Thoracic aorta (tissue), 2 donors: ENCODE data around the gene C2CD4C. TPM values are rescaled to one million over a fixed set of nuclear protein-coding genes. Genes with fewer than 3 reads are reported as not detected.

Experiments used
- ATAC-seq: fragments of 150-250 bp; one replicate; pipeline ENCODE4 v1.8.0; 2017; ENCODE audit warnings: low read depth; ENCODE audit not compliant: insufficient number of reproducible peaks, low FRiP score
- DNase-seq: peaks from one replicate; pipeline ENCODE4 v3.0.0-alpha.2; 2020; ENCODE audit warnings: low spot score
- H3K27ac ChIP-seq, 2 donors: fragments of 200-600 bp; sonication (generic); 1 replicate in 1 of 2; 2 replicates in 1 of 2; pipeline ENCODE4 v1.5.1; 2016; ENCODE audit warnings: mild to moderate bottlenecking in 2 of 2, moderate library complexity in 2 of 2
- H3K27me3 ChIP-seq: fragments of 200-600 bp; sonication (generic); replicated peaks from 2 replicates; pipeline ENCODE4 v1.6.0; 2016; ENCODE audit warnings: mild to moderate bottlenecking; ENCODE audit not compliant: insufficient read depth
- H3K36me3 ChIP-seq: fragments of 200-600 bp; sonication (generic); one replicate; pipeline ENCODE4 v1.5.1; 2016
- H3K4me1 ChIP-seq, 2 donors: fragments of 200-600 bp; sonication (generic); 1 replicate in 1 of 2; 2 replicates in 1 of 2; pipeline versions ENCODE4 v1.5.1 to v1.6.0; 2016; ENCODE audit warnings: low read depth in 2 of 2, mild to moderate bottlenecking in 1 of 2; ENCODE audit not compliant: control insufficient read depth in 1 of 2
- H3K4me3 ChIP-seq: fragments of 200-600 bp; sonication (generic); 2 replicates; pipeline ENCODE4 v1.5.1; 2016; ENCODE audit warnings: mild to moderate bottlenecking
- H3K9me3 ChIP-seq: fragments of 200-600 bp; sonication (generic); 2 replicates; pipeline ENCODE4 v1.5.1; 2016
- CTCF ChIP-seq: fragments of 200-600 bp; sonication (generic); IDR thresholded peaks from one replicate; pipeline ENCODE4 v1.5.1; 2019; ENCODE audit warnings: antibody characterized with exemption
- total RNA-seq, 2 donors: library from RNA; depleted of rRNA; stranded (reverse); fragments of >200 nt; gene quantifications; one replicate each; pipeline versions ENCODE4 v1.1.0 to v1.2.3, GENCODE V29; 2016

Gene C2CD4C
- total RNA-seq, 2 donors from 2014 or later: 0.54 to 1.6 TPM

- no peak overlapping the region for H3K4me3 ChIP-seq
- no peaks in the 10 kb centered on the region for H3K27me3 ChIP-seq
- no peaks in the 10 kb centered on the region for H3K4me1 ChIP-seq
- no peak for DNase-seq
- H3K9me3 ChIP-seq: no peaks in the 10 kb centered on the region
- no peak for ATAC-seq
- H3K27ac ChIP-seq: no peak overlapping the region
- no peaks in the 10 kb centered on the region for H3K36me3 ChIP-seq
- TF ChIP-seq CTCF: no peak
Measured at GRCh38 chr19:369256-369655, 39.7 kb downstream of the C2CD4C start.

- Histone ChIP-seq H3K27ac (no peak overlapping the region), H3K36me3 (no peaks in the 10 kb centered on the region), H3K4me3 (no peak overlapping the region), H3K27me3 (no peaks in the 10 kb centered on the region), H3K4me1 (no peaks in the 10 kb centered on the region), H3K9me3 (no peaks in the 10 kb centered on the region)
- no peak for ATAC-seq
- no peak for TF ChIP-seq CTCF
- no peak for DNase-seq
Measured at GRCh38 chr19:368630-369024, 40.3 kb downstream of the C2CD4C start.

DNA sequence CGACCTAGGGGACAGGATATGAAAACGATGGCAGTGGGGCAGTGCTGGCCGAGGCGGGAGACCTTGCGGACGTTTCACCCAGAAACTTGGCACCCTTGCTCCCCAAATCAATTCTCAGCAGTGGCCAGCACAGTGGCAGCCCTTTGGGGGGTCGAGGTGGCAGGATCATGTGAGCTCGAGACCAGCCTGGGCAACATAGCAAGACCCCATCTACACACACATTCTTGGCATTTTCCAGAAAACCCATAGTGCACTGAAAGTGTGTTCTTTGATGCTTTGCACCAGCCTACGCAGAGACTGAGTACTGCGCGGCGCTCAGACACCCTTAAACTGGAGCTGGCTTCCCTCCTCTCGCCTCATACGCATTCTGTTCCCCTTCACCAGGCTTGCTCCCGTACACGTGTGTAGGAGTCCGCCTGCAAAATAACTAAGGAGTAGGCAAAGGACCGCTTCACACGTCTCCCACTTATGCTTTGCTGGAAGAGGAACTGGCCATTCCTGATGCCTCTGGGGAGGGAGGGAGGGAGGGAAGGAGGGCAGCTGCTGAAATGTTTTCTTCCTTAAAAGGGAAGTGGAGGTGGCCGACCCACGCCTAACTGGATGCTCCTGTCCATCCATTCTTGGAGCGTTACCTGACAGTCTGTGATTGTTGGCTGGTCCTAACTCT lies 40.9 kb downstream of the C2CD4C start:
- Histone ChIP-seq H3K27ac (no peak overlapping the region), H3K4me1 (no peaks in the 10 kb centered on the region), H3K4me3 (no peak overlapping the region), H3K9me3 (no peaks in the 10 kb centered on the region), H3K36me3 (no peaks in the 10 kb centered on the region), H3K27me3 (no peaks in the 10 kb centered on the region)
- no peak for ATAC-seq
- no peak for DNase-seq
- TF ChIP-seq CTCF: no peak

GRCh38 chr19:367561-367960 lies 41.4 kb downstream of the C2CD4C start:
- DNase-seq (no peak), ATAC-seq (no peak)
- Histone ChIP-seq H3K27me3 (no peaks in the 10 kb centered on the region), H3K4me3 (no peak overlapping the region), H3K4me1 (no peaks in the 10 kb centered on the region), H3K36me3 (no peaks in the 10 kb centered on the region), H3K9me3 (no peaks in the 10 kb centered on the region), H3K27ac (no peak overlapping the region)
- TF ChIP-seq CTCF: no peak

- Histone ChIP-seq H3K4me3 (no peak overlapping the region), H3K27me3 (no peaks in the 10 kb centered on the region), H3K4me1 (no peaks in the 10 kb centered on the region), H3K27ac (no peak overlapping the region), H3K36me3 (no peaks in the 10 kb centered on the region), H3K9me3 (no peaks in the 10 kb centered on the region)
- ATAC-seq: no peak
- TF ChIP-seq CTCF: no peak
- DNase-seq: no peak
Measured at GRCh38 chr19:366951-367350, 42.0 kb downstream of the C2CD4C start.
